ENCODE results near the gene SURF4.

SURF4 gene

DNA sequence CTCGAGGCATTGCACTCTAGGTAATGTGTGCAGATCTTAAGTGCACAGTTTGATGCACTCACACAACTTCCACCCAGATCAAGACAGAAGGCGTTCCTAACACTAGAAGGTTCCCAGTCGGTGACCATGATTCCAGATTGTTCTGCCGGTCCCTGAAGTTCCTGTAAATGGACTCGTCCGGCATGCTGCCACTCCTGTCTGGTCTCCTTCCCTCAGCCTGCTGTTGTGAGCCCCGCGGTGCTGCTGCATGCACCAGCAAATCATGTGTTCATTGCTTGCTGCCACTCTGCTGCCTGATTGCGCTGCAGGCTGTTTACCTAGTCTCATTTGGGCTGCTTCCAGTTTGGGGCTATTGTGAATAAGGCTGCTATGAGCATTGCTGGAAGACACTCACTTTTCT is 11.8 kb upstream of the SURF4 start:
- TF ChIP-seq, protein P1, sequence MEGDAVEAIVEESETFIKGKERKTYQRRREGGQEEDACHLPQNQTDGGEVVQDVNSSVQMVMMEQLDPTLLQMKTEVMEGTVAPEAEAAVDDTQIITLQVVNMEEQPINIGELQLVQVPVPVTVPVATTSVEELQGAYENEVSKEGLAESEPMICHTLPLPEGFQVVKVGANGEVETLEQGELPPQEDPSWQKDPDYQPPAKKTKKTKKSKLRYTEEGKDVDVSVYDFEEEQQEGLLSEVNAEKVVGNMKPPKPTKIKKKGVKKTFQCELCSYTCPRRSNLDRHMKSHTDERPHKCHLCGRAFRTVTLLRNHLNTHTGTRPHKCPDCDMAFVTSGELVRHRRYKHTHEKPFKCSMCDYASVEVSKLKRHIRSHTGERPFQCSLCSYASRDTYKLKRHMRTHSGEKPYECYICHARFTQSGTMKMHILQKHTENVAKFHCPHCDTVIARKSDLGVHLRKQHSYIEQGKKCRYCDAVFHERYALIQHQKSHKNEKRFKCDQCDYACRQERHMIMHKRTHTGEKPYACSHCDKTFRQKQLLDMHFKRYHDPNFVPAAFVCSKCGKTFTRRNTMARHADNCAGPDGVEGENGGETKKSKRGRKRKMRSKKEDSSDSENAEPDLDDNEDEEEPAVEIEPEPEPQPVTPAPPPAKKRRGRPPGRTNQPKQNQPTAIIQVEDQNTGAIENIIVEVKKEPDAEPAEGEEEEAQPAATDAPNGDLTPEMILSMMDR (IDR thresholded peaks at IDR 0.05; ENCODE audit: low read length, missing control alignments) = no peak
- H3K4me3 ChIP-seq (replicated peaks; ENCODE audit: low read depth, low read length) = no peak overlapping the region
- no peak for DNase-seq (ENCODE audit: low read depth)

GRCh38 chr9:133386338-133386737 is 10.5 kb upstream of the SURF4 start:
- DNase-seq (ENCODE audit: low read depth) = no peak
- no peak overlapping the region for H3K4me3 ChIP-seq (replicated peaks; ENCODE audit: low read depth, low read length)
- TF ChIP-seq, protein P1 (IDR thresholded peaks at IDR 0.05; ENCODE audit: low read length, missing control alignments) = no peak

- no peak for DNase-seq (ENCODE audit: low read depth)
- TF ChIP-seq, protein P1 (IDR thresholded peaks at IDR 0.05; ENCODE audit: low read length, missing control alignments) = no peak
- no peak overlapping the region for H3K4me3 ChIP-seq (replicated peaks; ENCODE audit: low read depth, low read length)
Observed at GRCh38 chr9:133385452-133385851, 9.6 kb upstream of the SURF4 start.

DNA sequence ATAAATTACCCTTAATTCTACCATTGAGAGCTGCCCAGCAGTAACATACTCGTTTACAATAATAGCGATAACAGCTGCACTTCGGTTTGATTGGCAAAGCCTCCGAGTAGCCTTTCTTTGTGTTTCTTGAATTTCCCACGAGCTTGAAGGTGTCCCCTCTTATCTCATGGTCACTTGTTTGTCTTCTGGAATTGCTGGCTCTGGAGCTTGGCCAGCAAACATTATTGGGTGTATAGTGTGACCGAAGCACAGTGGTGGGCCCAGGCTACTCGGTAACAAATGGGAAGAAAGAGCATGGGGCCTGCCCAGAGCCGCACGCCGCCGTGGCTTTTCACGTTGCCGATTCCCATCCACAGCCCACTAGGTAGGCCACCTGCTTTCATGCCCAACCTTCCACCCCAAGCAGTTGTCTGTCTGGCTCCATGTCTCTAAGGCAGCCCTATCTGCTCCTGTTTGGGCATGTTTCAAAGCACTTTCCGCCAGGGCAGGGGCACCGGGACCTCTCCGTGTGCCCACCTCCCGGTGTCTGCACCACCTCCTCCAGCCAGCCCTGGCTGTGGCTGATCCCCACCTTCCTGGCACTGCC is 9.0 kb upstream of the SURF4 start:
- TF ChIP-seq, protein P1 (IDR thresholded peaks at IDR 0.05; ENCODE audit: low read length, missing control alignments) = no peak
- H3K4me3 ChIP-seq (replicated peaks; ENCODE audit: low read depth, low read length) = no peak overlapping the region
- DNase-seq (ENCODE audit: low read depth) = no peak

DNA sequence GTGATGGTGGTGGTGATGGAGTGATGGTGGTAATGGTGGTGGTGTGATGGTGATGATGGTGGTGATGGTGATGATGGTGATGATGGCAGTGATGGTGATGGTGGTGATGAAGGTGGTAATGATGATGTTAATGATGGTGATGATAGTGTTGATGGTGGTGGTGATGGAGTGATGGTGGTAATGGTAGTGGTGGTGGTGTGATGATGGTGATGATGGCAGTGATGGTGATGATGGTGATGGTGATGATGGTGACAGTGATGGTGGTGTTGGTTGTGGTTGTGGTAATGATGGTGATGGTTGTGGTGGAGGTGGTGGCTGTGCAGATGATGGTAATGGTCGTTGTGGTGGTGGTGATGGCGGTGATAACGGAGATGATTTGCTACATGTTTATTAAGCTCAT is 7.6 kb upstream of the SURF4 start:
- H3K4me3 ChIP-seq (replicated peaks; ENCODE audit: low read depth, low read length) = no peak overlapping the region
- TF ChIP-seq, protein P1 (IDR thresholded peaks at IDR 0.05; ENCODE audit: low read length, missing control alignments) = no peak
- DNase-seq (ENCODE audit: low read depth) = no peak

GRCh38 chr9:133382507-133383141 is 6.8 kb upstream of the SURF4 start:
- no peak overlapping the region for H3K4me3 ChIP-seq (replicated peaks; ENCODE audit: low read depth, low read length)
- no peak for DNase-seq (ENCODE audit: low read depth)
- TF ChIP-seq, protein P1 (IDR thresholded peaks at IDR 0.05; ENCODE audit: low read length, missing control alignments) = no peak

DNA sequence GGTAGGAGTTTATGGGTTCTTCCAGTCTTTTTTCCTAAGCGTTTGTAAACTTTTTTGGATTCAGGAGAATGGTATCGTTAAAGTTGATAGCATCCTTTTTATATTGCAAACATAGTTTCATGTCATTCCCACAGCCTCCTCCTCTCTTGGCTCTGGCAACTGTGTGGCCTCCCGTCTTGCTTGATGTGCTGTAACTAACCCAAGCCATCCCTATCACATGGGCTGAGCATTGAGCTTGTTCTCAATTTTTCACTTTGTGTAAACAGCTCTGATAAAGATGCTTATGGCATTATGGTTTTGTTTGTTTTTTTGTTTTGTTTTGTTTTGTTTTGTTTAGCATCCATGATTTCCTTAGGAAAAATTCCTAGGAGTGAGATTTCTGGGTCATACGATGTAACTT is 4.9 kb upstream of the SURF4 start:
- TF ChIP-seq, protein P1 (IDR thresholded peaks at IDR 0.05; ENCODE audit: low read length, missing control alignments) = no peak
- no peak for DNase-seq (ENCODE audit: low read depth)
- no peak overlapping the region for H3K4me3 ChIP-seq (replicated peaks; ENCODE audit: low read depth, low read length)

Measured in fibroblast of pulmonary artery (primary cell).